Measurements from ENCODE around the gene ADH1C.

ADH1C gene

GRCh38 chr4:99293357-99293756 is 59.2 kb downstream of the ADH1C start:
- no peak for DNase-seq

DNA sequence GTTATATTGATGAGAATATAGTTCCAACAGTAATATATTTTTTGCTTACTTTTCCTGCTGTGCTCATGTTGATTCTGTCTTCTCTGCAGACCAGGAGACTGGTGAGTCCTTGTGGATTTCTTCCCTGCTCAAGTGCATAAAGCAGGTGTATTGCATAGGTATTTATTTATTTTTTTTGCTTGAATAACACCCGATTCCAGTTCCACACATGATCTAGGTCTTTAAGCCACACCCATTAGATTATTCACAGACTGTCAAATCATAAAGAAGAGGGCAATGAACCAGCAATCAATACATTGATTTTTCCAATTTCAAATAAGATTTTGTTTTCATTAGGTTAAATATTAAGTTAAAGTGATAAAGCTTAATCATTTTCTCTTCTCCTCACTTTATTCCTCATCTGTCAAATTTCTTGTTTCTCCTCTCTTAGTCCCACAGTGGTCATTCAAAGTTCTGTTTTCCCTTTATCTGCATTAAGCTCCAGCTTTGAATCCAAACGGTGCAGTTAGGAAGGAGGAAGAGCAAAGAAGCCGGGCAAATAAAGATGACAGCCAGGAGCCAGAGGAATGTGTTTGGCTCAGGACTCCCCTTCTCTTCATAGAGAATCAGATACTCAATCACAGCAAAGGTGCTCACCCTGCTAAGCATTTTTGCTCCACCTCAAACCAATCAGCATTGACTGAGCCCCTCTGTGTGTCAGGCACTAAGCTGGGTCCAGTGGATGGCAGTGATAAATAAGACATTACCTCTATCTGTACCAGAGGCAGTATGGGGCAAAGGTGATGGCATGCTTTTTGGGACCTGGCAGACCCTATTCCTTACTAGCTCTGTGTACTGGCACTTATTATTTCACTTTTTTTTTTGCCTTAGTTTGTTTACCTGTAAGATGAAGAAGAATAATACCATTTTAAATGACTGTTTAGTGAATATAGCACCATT is 61.4 kb downstream of the ADH1C start, which contains the start of gene ADH1A:
Gene ADH1A (minus strand): TSS at position 138 of the 939 bp plus-strand sequence. CDS start 71 bp downstream, at position 67.
- DNase-seq: no peak
